Activated CD4-positive, CD25-positive, alpha-beta regulatory T cell treated with anti-CD3 and anti-CD28 coated beads, Interleukin-2, amount 50 U/mL, for 24 hours (primary cell): ENCODE results near the gene NT5C1B.
"Not testable (repeated sequence)": the region's sequence is repeated elsewhere in the genome, so short reads cannot be mapped to it uniquely, and the experiment has no call there.

Experiments used
- ATAC-seq, 2 donors: fragments of 150-1000 bp; cut with Tn5 transposase; one replicate each; pipeline ENCODE4 v1.10.0; 2021; ENCODE audit warnings: mild to moderate bottlenecking in 1 of 2, moderate library complexity in 1 of 2

NT5C1B gene

DNA sequence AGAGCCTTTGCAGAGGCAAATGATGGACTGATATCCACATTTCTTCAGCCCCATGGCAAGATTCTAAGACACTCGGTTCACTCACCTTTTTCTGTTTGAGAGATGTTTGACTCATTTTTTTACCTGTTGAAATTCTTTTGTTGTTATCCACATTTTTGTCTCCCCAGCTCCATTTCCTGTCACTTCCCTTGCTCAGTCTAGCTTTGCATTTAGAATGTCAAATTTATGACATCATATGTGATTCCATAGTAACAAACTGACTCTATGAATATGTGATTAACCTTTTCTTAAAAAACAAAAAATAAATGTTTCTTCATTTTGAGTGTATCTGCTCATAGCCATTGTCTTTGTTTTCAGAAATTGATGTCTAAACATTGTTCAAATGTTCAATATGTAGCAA lies at the start of gene NT5C1B:
NT5C1B (minus strand) TSS at position 216 of the 400 bp plus-strand sequence; CDS start at position 115, 101 bp downstream.
- no peak for ATAC-seq

DNA sequence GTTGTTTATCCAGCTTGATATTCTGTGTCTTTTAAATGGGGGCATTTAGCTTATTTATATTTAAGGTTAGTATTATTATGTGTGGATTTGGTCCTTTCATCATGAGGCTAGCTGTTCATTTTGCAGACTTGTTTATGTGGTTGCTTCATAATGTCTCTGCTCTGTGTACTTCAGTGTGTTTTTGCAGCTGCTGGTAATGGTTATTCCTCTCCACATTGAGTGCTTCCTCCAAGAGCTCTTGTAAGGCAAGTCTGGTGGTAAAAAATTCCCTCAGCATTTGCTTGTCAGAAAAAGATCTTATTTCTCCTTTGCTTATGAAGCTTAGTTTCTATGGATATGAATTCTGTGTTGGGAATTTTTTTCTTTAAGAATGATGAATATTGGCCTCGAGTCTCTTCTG lies 47.8 kb upstream of the NT5C1B start:
- no peak for ATAC-seq

DNA sequence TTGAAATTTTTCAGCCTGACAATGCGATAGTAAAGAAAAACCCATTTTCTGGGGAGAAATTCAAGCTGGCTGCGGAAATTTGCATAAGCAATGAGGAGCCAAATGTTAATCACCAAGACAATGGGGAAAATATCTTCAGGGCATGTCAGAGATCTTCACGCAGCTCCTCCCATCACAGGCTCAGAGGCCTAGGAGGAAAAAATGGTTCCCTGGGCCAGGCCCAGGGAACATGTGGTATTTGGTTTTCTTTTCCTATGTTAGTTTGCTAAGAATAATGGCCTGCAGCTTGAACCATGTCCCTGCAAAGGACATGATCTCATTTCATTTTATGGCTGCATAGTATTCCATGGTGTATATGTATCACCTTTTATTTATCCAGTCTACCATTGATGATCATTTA lies 43.3 kb upstream of the NT5C1B start:
- not testable (repeated sequence) for ATAC-seq

DNA sequence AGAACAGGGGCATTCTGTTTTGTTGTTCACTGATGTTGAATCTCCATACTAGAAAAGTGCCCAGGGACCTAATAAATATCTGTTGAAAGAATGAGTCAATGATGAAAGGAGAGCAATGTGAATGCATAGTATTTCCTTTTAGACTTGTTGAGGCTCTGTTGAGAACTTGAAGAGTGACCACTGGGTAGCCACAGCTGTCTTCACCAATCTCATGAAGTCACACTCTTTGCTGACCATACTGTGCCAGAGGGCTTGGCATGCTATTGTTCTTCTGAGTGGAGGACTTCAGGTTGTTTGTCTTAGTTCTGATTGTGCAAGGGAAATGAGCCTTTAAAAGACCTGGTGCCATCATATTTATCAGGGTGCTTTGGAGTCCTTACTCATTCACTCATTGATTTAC lies 41.6 kb upstream of the NT5C1B start:
- ATAC-seq = no peak

DNA sequence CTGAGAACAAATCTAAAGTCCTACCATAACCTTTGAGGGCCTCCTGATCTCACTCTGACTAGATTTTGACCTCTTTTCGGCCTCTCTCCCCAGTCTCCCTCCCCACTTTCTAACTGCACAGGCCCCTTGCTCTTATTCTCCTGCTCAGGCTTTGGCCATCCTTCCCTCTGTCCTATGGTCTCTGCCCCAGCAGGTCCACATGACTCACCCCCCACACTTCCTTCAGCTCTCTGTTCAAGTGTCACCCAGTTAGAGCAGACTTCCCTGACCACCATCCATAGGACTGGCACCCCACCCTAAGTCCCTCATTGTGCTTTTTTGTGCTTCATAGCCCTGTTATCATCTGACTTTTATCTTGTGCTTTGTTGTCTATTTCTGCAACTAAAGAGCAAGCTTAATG lies 41.2 kb upstream of the NT5C1B start:
- ATAC-seq = no peak

DNA sequence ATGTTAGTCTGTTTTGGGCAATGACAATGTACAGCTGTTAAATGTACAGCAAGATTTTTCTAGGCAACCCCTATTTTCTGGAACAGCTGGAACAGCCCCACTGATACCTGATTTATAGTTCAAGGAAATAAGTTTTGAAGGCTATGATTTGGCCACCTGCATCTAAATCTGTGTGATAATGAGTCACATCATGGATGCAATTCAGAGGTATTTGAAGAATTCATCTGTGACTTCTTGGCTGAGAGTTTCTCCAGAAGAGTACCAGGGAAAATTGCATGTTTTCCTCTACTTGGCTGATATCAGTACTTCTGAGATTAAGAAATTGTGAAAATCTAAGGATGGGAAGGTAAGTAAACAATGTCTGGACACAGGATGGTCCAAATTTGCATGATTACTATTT lies 40.7 kb upstream of the NT5C1B start:
- ATAC-seq = no peak

DNA sequence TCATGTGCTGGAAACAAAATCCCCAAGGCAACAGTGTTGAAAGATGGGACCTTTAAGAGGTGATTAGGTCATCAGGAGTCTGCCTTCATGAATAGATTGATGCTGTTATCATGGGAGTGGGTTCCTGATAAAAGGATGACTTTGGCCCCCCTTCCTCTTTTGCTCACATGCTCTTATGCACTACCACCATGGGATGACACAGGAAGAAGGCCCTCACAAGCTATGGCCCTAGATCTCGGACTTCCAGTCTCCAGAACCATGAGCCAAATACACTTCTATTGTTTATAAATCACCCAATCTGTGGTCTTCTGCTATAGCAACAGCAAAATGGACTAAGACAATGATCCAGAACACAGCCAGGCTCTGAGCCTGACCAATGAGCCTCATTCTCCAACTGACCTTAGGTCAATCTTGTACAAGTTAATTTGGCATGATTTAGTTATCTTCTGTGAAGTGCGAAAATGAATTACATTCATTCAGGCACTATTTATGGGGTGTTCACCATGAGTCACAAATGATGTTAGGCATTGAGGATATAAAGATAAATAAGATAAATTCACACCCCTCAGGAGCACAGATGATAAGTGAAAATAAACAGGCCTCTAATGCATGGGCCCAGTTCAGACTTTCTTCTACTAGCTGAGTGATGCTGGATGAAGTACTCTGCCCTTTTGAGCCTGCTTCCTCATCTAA lies 37.7 kb upstream of the NT5C1B start:
- no peak for ATAC-seq

DNA sequence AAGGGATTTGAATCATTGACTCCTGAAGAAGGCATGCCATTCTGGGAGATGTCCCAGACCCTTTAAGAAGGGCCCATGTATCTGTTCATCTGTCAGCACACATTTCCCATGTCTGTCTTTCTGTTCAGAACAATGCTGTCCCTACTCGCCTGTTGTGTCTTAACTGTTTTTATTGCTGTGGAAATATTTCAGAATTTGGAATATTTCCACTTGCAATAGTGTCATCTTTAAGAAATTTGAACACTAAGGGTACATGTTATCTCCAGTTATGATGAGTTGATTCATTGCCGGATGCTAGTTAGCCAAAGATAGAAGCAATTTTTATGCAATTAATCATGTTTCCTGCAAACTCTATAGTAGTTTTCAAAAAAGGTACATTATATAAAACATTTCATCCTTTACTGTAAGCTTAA lies 36.9 kb upstream of the NT5C1B start:
- no peak for ATAC-seq

DNA sequence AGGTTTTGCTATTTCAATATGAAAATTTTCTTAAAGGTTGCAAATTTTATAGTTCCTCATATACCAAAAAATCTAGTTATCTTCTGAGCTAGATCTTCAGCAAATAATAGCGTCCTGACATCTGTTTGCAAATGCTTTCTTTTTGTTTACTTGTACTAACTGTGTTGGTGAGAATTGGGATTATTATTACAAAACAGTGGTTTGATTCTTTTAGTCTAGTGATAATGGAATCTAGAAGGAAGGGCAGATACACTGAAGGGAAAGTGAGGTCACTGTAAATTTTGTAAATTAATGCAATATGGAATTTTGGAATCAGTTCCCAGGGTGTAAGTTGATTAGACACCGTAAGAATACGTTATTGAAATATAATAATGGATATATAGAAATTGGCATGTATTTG lies 36.2 kb upstream of the NT5C1B start:
- no peak for ATAC-seq

DNA sequence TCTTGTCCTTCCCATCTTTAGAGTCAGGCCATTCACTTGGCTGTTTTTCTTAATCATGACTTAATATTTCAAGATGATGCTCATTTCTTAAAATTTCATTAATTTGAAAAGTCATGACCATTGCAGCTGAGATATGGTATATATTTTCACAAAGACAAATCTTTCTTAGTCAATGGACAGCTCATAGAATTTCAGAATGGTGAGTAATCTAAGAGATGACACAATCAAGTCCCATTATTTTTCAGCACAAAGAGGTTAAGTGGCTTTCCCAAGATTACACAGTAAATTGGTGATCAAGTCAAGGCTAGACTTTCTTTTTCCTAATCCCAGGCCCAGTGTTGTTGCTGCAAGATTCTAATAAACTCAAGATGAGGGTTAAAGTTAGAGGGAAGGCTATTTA lies 34.4 kb upstream of the NT5C1B start:
- ATAC-seq = no peak

DNA sequence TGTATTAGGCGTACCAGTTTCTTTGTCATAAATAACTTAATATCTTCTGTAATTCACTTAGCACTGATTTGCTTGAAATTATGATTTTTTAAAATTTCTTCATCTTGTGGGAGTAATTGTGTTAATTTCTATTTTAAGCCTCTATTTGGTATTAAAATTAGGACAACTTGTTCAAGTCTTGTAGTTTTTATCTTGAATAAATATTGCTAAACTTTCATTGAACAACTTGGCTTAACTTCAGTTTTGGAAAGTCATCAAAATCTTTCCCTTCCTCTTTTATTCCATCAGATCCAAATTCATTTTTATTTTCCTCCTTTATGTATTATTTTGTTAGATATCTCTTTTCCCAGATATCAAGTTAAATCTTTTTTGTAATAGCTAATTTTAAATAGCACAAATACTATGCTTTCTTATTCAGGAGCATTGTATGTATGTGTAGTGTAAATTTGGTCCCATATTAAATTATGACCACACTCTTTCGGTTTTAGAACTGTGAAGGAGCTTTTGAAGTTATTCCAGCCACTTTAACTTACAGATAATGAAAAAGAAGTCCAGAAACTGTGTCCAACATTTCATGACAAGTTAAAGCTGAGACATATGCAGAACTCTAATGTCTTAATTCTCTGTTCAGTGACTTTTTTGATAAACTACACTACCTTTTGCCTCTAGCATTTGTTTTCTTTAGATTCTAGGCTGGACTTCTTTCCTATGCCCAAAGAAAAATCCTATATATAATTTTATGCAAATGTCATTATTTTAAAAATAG lies 31.7 kb upstream of the NT5C1B start:
- no peak for ATAC-seq

DNA sequence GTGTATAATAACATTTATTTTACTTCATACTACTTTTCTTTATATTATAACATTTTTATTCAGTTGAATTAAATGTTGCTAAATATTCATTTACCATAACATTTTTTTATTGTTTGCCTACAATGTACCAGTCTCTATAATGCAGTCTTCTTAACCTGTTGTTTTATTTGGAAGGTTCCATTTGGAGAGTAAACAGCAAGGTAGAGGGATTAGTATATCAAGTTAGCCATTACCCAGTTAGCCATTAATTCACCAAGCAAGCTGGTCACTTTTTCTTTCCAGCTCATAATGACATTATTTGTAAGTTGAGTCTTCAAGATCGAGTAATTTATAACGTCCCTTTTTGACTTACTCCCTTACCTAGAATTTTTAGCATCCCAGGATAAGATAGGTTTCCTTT lies 29.7 kb upstream of the NT5C1B start:
- no peak for ATAC-seq

DNA sequence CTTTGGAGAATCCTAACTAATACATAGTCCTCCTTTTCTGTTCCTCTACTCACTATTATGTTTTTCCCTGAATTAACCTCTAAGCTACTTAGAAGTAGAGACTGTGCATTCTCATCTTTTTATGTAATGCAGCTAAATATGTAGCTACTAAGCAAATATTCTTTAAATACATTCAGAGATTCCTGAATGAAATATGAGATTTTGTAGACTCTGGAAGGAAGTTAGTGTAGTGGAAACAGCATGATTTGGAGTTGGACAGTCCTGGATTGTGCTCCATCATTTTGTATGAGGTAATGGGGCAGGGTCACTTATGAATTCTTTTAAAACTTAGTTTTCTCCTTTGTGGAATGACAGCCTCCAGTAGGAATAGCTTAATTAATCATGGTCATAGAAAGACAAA lies 24.7 kb upstream of the NT5C1B start:
- ATAC-seq = no peak

DNA sequence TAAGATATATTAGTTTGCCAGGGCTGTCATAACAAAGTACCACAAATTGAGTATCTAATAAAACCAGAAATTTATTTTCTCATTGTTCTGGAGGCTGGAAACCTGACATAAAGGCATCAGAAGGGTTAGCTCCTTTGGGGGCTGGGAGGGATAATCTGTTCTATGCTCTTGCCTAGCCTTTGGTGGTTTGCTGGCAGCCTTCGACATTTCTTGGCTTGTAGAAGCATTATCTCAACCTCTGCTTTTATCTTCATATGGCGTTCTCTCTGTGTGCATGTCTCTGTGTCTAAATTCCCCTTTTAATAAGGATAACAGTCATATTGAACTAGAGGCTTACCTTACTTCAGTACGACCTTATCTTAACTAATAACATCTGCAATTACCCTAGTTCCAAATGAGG lies 22.8 kb upstream of the NT5C1B start:
- no peak for ATAC-seq

DNA sequence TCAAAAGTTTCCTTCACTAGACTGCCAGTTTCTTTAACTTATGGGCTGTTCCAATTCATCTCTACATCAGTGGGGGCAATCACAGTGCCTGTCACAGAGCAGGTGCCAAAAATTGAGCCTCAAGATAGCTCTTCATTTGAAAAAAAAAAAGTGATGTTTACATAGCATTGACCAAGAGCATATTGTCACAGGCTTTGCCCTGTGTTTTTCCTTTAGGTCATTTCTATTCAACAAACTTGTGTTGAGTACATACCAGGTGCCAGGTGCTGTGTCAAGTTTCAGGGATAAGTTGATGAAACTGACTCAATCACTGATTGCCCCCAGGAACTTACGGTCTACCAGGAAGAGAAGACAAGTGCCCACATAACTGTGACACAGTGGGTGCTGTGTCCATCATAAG lies 22.2 kb upstream of the NT5C1B start:
- no peak for ATAC-seq

DNA sequence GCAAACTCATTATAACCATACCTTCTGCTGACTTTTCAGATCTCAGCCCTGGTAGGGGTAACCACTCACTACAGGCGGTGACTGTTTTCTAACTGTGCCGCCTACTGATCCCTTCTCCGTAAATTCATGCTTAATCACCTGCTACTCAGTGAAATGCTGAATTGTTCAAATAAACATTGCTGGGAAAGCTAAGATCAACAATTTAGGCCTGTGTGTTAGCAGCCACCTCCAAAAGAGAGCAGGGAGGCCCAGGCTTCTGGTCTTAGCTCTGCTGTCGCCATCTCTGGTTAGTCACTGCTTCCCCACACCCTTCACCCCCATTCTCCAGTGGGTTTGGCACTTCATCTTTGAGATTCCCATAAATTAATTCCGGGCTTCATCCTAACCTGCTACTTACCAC lies 21.8 kb upstream of the NT5C1B start:
- ATAC-seq = no peak

DNA sequence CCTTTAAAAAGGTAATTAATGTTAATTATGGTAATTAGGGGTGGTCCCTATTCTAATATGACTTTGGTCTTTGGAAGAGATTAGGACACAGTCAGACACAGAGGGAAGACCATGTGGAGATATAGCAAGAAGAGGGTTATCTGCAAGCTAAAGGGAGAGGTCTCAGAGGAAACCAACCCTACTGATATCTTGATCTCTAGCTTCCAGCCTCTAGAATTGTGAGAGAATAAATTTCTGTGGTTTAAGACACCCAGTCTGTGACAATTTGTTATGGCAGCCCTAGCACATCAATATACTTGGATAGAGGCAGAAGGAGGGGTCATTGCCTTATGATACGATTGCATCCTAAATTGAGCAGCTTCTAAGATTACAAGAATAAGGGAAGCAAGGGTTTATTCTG lies 21.3 kb upstream of the NT5C1B start:
- no peak for ATAC-seq

DNA sequence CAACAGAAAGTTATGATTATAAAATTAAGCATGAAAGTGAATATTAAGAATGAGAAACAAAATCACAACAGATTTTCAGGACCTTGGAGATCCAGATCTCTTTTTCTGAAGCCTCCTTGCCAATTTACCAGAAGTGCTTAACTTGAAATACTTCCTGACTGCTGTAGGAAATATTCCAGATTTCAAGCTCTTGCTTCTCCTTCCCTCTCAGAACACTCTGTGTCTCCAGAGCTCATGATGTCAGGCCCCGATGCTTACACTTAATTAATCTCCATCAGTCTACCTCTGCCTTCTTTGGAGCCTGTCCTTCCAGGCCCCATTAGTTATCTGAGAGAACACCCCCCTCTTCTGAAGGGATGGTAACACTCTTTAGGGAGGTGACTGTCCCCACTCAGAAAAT lies 20.7 kb upstream of the NT5C1B start:
- ATAC-seq = no peak

DNA sequence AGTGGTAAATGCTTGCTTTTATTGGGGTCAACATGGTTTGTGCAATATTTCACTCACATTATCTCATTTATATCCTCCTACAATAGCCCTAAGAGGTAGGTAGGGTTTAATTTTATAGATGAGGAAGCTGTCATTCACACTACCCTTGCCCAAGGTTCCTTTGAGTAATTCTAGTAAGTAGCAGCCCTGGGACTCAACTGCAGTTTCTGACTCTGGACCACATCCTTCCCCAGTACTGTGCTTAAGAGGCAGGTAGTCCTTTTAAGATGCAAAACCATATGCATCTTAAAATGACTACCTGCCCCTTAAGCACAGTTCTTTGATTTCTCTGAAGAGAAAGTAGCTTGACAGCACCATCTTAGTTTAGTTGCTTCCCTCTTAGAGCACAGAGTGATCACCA lies 15.7 kb upstream of the NT5C1B start:
- ATAC-seq = peak in 1 of 2 donors; percentile 49

DNA sequence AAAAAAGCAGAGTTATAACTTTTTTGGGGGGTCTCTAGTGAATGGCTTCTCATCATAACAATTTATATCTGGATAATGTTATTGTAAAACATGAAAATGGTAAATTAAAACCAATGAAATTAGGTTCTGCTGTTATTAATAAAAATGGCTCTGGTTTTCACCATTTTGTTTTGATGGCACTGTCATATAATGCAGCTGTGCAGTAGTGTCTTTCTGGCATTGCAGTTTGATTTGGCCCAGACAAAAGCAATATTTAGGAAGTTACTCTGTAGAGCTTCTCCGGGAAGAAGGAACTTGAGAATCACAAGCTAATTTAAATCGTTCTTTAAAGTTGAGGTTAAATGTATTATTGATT lies 15.1 kb upstream of the NT5C1B start:
- no peak for ATAC-seq

DNA sequence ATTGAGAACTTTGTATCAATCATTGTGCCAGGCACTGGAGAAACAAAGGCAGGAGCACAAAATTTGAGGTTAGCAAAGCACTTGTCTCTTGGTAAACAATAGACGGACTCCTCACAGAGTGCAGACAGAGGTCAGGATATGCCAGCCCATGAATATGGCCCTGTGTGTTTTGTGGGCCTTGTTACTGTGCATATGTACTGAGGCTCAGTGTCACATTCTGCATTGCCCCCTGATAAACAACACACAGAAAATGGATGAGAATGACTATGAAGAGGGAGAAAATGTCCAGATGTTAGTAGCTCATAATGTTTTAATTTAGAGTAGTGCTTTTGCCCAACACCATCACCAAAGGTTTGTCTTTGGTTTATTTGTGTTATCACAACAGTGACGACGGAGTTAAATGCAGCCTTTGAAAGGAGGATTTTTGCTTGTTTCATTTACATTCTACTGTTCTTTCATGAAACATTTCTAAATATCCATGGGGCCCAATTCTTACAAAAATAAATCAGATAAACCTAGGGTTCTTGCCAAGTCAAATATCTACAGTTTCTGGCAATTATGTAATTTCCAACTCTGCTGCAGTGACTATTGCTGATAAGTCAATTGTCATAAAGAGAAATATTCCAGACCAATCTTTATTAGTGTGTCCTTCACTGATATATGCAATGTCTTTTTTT lies 14.6 kb upstream of the NT5C1B start:
- ATAC-seq = no peak

DNA sequence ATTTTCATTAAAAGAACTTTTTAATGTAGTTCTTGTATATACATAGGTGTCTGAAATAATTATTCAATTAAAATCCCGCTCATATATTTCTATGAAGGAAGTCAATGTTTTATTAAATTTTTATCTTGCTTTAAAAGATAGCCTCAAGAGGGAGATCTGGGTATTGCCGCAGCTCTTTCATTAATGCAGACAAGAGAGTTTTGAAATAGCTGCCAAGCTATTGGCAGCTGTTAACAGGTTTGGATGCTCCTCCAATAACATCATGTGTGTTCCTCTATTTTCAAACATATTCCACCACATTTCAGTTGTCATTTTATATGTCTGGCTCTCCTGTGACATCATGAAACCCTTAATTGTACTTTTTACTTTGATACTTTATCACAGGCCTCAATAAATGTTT lies 12.9 kb upstream of the NT5C1B start:
- no peak for ATAC-seq

DNA sequence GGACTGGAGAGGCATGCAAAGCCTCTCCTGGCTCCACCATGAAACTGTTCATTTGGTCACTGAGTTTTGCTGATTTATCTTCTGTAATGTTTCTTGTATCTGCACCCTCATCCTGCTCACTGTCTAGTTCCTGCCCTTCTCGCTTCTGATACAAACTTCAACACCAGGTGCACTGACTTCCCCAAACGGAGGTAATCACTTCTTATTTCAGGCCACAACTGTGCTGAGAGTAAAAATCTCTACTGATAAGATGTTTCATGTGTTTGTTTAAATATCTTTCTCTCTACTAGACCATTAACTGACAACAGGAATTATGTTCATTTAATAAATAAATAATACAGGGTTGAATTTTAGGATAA lies 10.9 kb upstream of the NT5C1B start:
- ATAC-seq = no peak
